NCI-H2081 (cell line): ENCODE data around the gene ZNF48.

Source experiments
- DNase-seq, 2 experiments: peaks; one replicate each; lab custom pipeline; 2025; lab: John Stamatoyannopoulos, UW

Gene ZNF48

DNA sequence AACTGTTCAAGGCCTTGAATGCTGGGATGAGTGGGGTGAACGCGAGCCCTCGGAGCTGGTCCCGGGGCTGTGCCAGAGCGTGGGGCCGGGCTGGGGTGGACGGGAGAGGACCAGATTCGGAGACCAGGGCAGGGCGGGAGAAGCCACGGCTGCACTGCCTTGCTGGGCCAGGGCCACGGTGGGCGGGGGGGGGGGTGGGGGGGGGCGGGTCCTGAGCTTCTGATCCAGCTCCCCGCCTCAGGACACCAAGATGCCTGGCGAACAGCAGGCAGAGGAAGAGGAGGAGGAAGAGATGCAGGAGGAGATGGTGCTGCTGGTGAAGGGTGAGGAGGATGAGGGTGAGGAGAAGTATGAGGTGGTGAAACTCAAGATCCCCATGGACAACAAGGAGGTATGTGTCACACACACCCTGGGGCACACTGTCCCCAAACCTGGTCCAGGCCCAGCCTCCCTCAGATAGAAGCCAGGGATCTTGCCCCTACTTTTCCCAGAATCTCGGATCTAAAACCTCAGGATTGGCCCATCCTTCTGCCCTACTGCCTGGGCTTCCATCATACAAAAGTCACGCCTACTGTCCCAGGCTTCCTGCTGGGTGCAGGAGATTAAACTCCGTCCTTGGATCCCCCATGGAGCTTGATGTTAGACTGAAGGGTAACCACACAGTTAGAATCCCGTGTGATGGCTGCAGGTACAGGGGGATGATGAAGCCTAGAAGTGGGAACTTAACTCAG lies 12.7 kb downstream of the ZNF48 start:
- DNase-seq, result no peak

- peak; percentile 74 to 76 for DNase-seq
These were observed 14.2 kb downstream of the ZNF48 start for GRCh38 chr16:30409125-30410060.

GRCh38 chr16:30413112-30413806 lies 18.0 kb downstream of the ZNF48 start:
- no peak for DNase-seq

GRCh38 chr16:30414159-30414558 lies 18.9 kb downstream of the ZNF48 start:
- no peak for DNase-seq

DNA sequence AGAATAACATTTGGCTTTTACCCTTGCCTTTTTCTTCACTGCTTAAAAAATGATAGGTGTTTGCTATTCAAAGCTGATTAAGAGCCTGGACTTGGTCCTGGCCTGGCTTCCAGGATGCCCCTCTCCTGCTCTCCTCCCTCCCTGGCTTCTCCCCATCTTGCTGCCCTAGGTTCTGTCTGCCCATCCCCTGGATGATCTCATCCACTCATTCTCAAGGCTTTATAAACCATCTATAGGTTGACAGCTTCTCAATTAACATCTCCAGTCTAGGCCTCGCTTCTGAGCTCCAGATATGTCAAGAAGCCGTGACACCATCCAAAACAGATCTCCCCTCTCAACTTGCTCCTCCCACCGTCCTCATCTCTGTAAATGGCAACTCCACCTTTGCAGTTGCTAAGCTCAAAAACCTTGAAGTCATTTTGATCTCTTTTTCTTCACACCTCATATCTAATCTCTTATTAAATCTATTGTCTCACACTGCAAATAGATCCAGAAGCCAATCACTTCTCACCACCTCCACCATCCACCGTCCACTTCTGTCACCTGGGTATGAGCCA lies 20.9 kb downstream of the ZNF48 start:
- no peak for DNase-seq

GRCh38 chr16:30416624-30417528 lies 21.7 kb downstream of the ZNF48 start:
- DNase-seq, result no peak

DNA sequence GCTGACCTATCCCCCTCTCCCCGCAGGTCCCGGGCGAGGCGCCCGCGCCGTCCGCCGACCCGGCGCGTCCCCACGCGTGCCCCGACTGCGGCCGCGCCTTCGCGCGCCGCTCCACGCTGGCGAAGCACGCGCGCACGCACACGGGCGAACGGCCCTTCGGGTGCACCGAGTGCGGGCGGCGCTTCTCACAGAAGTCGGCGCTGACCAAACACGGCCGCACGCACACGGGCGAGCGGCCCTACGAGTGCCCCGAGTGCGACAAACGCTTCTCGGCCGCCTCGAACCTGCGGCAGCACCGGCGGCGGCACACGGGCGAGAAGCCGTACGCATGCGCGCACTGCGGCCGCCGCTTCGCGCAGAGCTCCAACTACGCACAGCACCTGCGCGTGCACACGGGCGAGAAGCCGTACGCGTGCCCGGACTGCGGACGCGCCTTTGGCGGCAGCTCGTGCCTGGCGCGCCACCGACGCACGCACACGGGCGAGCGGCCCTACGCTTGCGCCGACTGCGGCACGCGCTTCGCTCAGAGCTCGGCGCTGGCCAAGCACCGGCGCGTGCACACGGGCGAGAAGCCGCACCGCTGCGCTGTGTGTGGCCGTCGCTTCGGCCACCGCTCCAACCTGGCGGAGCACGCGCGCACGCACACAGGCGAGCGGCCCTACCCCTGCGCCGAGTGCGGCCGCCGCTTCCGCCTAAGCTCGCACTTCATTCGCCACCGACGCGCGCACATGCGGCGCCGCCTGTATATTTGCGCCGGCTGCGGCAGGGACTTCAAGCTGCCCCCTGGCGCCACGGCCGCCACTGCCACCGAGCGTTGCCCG lies 22.5 kb downstream of the ZNF48 start:
- peak; percentile 91 to 95 for DNase-seq

DNA sequence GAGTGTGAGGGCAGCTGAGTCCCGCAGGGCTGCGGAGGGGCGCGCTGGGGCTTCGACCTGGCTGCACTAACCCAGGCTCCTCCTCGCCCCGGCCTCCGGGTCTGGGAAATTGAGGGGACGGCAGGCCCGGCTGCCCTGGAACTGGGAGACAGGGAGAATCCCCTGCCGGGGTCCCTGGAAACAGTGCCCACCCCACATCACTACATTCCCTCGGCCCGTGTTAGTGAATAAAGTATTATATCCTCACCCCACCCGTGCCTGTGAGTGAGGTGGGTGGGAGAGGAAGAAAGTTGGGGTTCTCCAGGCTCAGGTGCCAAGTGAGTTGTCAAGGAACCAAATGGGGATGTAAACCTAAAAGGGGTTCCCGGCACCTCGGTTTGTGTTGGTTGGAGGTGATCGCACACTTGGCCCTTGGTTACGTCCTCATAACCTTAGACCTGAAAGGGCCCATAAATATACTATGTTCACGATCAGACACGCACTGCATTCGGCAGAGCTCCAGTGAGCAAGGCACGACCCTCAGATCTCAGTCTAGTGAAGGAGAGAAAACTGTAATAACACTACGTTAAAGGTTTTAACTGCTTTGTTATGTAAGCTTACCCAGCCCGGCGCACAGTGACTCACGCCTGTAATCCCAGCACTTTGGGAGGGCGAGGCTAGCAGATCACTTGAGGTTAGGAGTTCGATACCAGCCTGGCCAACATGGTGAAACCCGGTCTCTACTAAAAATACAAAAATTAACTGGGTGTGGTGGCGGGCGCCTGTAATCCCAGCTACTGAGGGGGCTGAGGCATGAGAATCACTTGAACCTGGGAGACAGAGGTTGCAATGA lies 23.3 kb downstream of the ZNF48 start:
- DNase-seq, result no peak

DNA sequence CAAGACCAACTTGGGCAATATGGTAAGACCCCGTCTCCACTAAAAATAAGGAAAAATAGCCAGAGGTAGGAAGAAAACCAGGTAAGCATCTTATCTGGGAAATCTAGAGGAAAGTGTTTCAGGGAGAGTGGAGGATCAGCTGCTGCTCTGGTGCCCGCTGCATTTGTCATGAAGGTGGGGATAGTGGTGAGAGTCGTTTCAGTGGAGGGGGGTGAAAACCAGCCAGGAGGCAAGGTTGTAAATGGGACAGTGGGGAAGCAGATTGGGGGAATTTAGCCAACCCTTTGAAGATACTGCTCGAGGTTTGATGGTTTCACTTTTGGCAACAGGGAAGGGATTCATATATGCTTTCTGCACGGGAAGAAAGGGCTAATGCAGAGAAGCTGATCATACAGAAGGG lies 25.8 kb downstream of the ZNF48 start:
- DNase-seq, result no peak

DNA sequence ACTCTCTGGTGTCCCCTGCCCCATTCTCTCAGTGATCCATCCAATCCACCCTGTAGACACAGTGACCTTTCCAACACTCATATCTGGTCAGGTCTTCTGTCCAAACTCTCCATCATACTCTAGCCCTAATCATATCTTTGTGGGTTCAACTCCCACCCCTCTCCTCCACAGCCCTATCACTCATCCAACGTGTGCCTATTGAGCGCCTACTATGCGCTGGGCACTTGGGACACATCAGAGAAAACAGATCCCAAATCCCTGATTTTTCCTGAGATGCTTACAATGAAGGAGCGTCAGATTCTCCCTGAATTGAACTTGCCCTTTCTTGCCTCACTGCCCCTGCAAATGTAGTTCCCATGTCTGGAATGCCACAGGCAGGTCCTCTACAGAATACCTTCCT lies 32.8 kb downstream of the ZNF48 start:
- DNase-seq, result no peak

DNA sequence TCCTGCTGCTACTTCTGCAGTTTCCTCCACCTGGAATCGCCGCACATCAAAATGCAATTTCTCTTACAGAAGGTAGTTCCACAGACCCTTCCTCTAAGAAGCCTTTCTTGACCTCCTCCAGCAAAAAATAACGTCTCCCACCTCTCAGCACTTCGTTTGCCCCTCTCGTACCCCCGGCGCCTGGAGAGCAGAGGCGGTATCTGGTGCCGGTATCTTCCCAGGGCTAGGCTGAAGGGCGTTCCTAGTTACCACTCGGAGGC lies 34.1 kb downstream of the ZNF48 start:
- no peak for DNase-seq

- DNase-seq, result peak; percentile 95 to 98
These were observed 34.6 kb downstream of the ZNF48 start, which contains the start of gene DCTPP1 for GRCh38 chr16:30429678-30430427. DCTPP1 (minus strand) TSS chr16:30430030; CDS start chr16:30429980, 50 bp downstream.

GRCh38 chr16:30430428-30430970 lies 35.3 kb downstream of the ZNF48 start:
- no peak for DNase-seq

DNA sequence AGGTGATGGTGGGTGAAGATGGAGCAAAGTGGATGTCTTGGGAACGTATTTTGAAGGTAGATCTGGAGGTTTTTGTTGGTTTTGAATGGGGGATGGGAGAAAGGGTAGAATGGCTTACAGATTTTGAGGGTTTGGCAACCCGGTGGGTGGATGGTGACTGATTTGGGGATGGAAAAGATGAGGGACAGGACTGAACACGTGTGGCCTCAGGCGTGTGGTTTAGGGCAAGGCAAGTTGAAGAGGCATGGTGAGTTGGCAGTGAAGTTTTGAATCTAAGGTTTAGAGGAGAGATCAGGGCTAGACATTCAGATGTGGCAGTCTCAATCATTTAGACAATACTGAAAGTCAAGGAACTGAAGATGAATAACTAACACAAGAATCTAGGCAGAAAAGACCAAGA lies 39.6 kb downstream of the ZNF48 start:
- DNase-seq, result no peak

- peak; percentile 5 to 17 for DNase-seq
These were observed 42.4 kb downstream of the ZNF48 start for GRCh38 chr16:30437511-30438046.

- DNase-seq, result no peak
These were observed 43.6 kb downstream of the ZNF48 start for GRCh38 chr16:30438835-30439234.

- DNase-seq, result no peak
These were observed 44.6 kb downstream of the ZNF48 start for GRCh38 chr16:30439720-30440348.

GRCh38 chr16:30443631-30444030 lies 48.4 kb downstream of the ZNF48 start:
- DNase-seq, result no peak
